H1 (cell line): ENCODE data around the gene HMGCS2. TPM values are rescaled to one million over a fixed set of nuclear protein-coding genes. Genes with fewer than 3 reads are reported as not detected.

Experiments
- CTCF ChIA-PET: fragments of 300-600 bp; sonication (Branson Sonifier 250); formaldehyde crosslinking; loops from one replicate; lab custom pipeline; 2021; ENCODE audit not compliant: partially characterized antibody; lab: Charles Lee
- POLR2A ChIA-PET: fragments of 300-600 bp; sonication (Branson Sonifier 250); formaldehyde crosslinking; loops from one replicate; lab custom pipeline; 2021; ENCODE audit warnings: inconsistent platforms; ENCODE audit not compliant: partially characterized antibody; lab: Charles Lee
- DNase-seq, 2 experiments: peaks; one replicate each; pipeline versions ENCODE4 v3.0.0 to v3.0.0-alpha.2; 2010 to 2022; ENCODE audit warnings: low spot score in 2 of 2, low read depth in 1 of 2, mixed read lengths in 1 of 2
- FAIRE-seq: peaks from 2 replicates; lab custom pipeline; 2011; peaks lifted over from hg19 to GRCh38; lab: Jason Lieb, UNC
- H2AFZ ChIP-seq: 2 replicates; pipeline ENCODE4 v1.8.1; 2012; ENCODE audit warnings: low read length, inconsistent platforms
- H2AK5ac ChIP-seq: 2 replicates; pipeline ENCODE4 v1.6.1; 2013; ENCODE audit warnings: low read depth, low read length
- H2BK120ac ChIP-seq: replicated peaks from 2 replicates; pipeline ENCODE3; 2013; ENCODE audit warnings: low read depth, low read length, inconsistent platforms
- H2BK12ac ChIP-seq: 2 replicates; pipeline ENCODE4 v1.6.1; 2013; ENCODE audit warnings: low read depth, low read length
- H2BK15ac ChIP-seq: 2 replicates; pipeline ENCODE4 v1.6.1; 2013; ENCODE audit warnings: low read length
- H2BK20ac ChIP-seq: 2 replicates; pipeline ENCODE4 v1.6.1; 2013; ENCODE audit warnings: low read length
- H2BK5ac ChIP-seq: 2 replicates; pipeline ENCODE4 v1.6.1; 2013; ENCODE audit warnings: low read depth, low read length
- H3K14ac ChIP-seq: 2 replicates; pipeline ENCODE4 v1.6.1; 2013; ENCODE audit warnings: inconsistent platforms; ENCODE audit not compliant: insufficient read length
- H3K18ac ChIP-seq: 2 replicates; pipeline ENCODE4 v1.6.1; 2013; ENCODE audit warnings: low read length; ENCODE audit errors: extremely low read depth
- H3K23ac ChIP-seq: 2 replicates; pipeline ENCODE4 v1.6.1; 2013; ENCODE audit warnings: inconsistent platforms; ENCODE audit not compliant: insufficient read length
- H3K23me2 ChIP-seq: 2 replicates; pipeline ENCODE4 v1.6.1; 2013; ENCODE audit warnings: low read depth, low read length
- H3K27ac ChIP-seq: 2 replicates; pipeline ENCODE4 v1.6.1; 2011; ENCODE audit warnings: low read depth, low read length, inconsistent platforms
- H3K27me3 ChIP-seq, 4 experiments: replicated peaks in 1 of 4; 1 replicate in 1 of 4; 2 replicates in 3 of 4; pipeline versions ENCODE4 v1.6.1 to v1.8.1; 2011 to 2013; ENCODE audit warnings: low read length in 3 of 4, mild to moderate bottlenecking in 3 of 4, inconsistent platforms in 2 of 4, mixed read lengths in 2 of 4, moderate library complexity in 1 of 4; ENCODE audit not compliant: control insufficient read depth in 3 of 4, insufficient read depth in 3 of 4; ENCODE audit errors: extremely low read depth in 1 of 4
- H3K36me3 ChIP-seq, 4 experiments: 2 replicates each; pipeline versions ENCODE4 v1.6.1 to v1.8.1; 2011 to 2013; ENCODE audit warnings: mild to moderate bottlenecking in 4 of 4, low read length in 3 of 4, moderate library complexity in 2 of 4, control low read depth in 1 of 4, inconsistent platforms in 1 of 4; ENCODE audit not compliant: insufficient read depth in 4 of 4, control insufficient read depth in 2 of 4
- H3K4ac ChIP-seq: replicated peaks from 2 replicates; pipeline ENCODE3; 2013; ENCODE audit warnings: low read length, low read depth, mixed read lengths, inconsistent platforms; ENCODE audit not compliant: insufficient read length
- H3K4me1 ChIP-seq, 4 experiments: replicated peaks in 1 of 4; 1 replicate in 1 of 4; 2 replicates in 3 of 4; pipeline versions ENCODE4 v1.6.1 to v1.8.1; 2011 to 2013; ENCODE audit warnings: low read length in 3 of 4, inconsistent platforms in 2 of 4, mixed read lengths in 1 of 4; ENCODE audit not compliant: insufficient read depth in 4 of 4, control insufficient read depth in 3 of 4
- H3K4me2 ChIP-seq, 2 experiments: 2 replicates each; pipeline versions ENCODE4 v1.6.1 to v1.8.1; 2011 to 2013; ENCODE audit warnings: low read depth in 2 of 2, low read length in 2 of 2, control low read depth in 1 of 2, inconsistent platforms in 1 of 2, mild to moderate bottlenecking in 1 of 2; ENCODE audit not compliant: insufficient read depth in 1 of 2
- H3K4me3 ChIP-seq, 4 experiments: fragments of 200-600, 300-600 bp in 1 of 4; sonication (generic), shearing (Covaris generic), sonication (Bioruptor Twin) in 1 of 4; 2 replicates each; pipeline versions ENCODE4 v1.5.1 to v1.8.1; 2011 to 2016; ENCODE audit warnings: low read length in 4 of 4, low read depth in 3 of 4, control low read depth in 2 of 4, inconsistent platforms in 2 of 4, mild to moderate bottlenecking in 2 of 4, mixed read lengths in 1 of 4, moderate library complexity in 1 of 4; ENCODE audit not compliant: insufficient read depth in 2 of 4; ENCODE audit errors: extremely low read depth in 1 of 4
- H3K56ac ChIP-seq: replicated peaks from 2 replicates; pipeline ENCODE3; 2013; ENCODE audit warnings: low read depth, mild to moderate bottlenecking, mixed read lengths, low read length, inconsistent platforms; ENCODE audit not compliant: insufficient read length
- H3K79me1 ChIP-seq: 2 replicates; pipeline ENCODE4 v1.6.1; 2013; ENCODE audit warnings: low read depth, low read length, control low read depth
- H3K79me2 ChIP-seq, 2 experiments: 2 replicates each; pipeline versions ENCODE4 v1.6.1 to v1.8.1; 2012 to 2013; ENCODE audit warnings: low read length in 2 of 2, mild to moderate bottlenecking in 2 of 2, inconsistent platforms in 1 of 2; ENCODE audit not compliant: insufficient read depth in 2 of 2, control insufficient read depth in 1 of 2
- H3K9ac ChIP-seq, 4 experiments: replicated peaks in 1 of 4; 1 replicate in 1 of 4; 2 replicates in 3 of 4; pipeline versions ENCODE4 v1.6.1 to v1.8.1; 2011 to 2013; ENCODE audit warnings: low read depth in 3 of 4, low read length in 3 of 4, control low read depth in 2 of 4, mild to moderate bottlenecking in 2 of 4, moderate library complexity in 2 of 4, inconsistent platforms in 1 of 4; ENCODE audit errors: extremely low read depth in 1 of 4
- H3K9me3 ChIP-seq, 2 experiments: 2 replicates each; pipeline versions ENCODE4 v1.6.1 to v1.8.1; 2012 to 2013; ENCODE audit warnings: mild to moderate bottlenecking in 2 of 2, moderate library complexity in 2 of 2, control low read depth in 1 of 2, inconsistent platforms in 1 of 2, low read depth in 1 of 2, low read length in 1 of 2, mixed read lengths in 1 of 2; ENCODE audit not compliant: insufficient read depth in 2 of 2
- H4K20me1 ChIP-seq, 2 experiments: replicated peaks in 1 of 2; 2 replicates each; pipeline versions ENCODE3 to v1.8.1; 2011 to 2013; ENCODE audit warnings: inconsistent platforms in 2 of 2, low read length in 2 of 2, mild to moderate bottlenecking in 1 of 2; ENCODE audit not compliant: insufficient read depth in 2 of 2, control insufficient read depth in 1 of 2
- H4K5ac ChIP-seq: 2 replicates; pipeline ENCODE4 v1.6.1; 2013; ENCODE audit warnings: low read length, low read depth, mixed read lengths, inconsistent platforms; ENCODE audit not compliant: insufficient read length
- H4K8ac ChIP-seq: 2 replicates; pipeline ENCODE4 v1.8.0; 2013; ENCODE audit warnings: mild to moderate bottlenecking, moderate library complexity, low read length, inconsistent platforms; ENCODE audit not compliant: insufficient read depth; ENCODE audit errors: extremely low read depth
- H4K91ac ChIP-seq: replicated peaks from 2 replicates; pipeline ENCODE3; 2013; ENCODE audit warnings: low read length, mixed read lengths, inconsistent platforms; ENCODE audit not compliant: insufficient read length
- BACH1 ChIP-seq: IDR thresholded peaks from 2 replicates; pipeline ENCODE4 v1.6.1; 2012; ENCODE audit warnings: low read length, improper control_type of control experiment
- POLR2AphosphoS5 ChIP-seq: IDR thresholded peaks from 2 replicates; pipeline ENCODE4 v1.6.1; 2011; ENCODE audit warnings: low read depth, low read length
- WGBS, 2 experiments: shearing (Covaris generic) in 1 of 2; methylation state at CpG; one replicate each; pipeline versions ENCODE4 v1.1.6 to v1.1.7; 2013 to 2015; ENCODE audit warnings: low lambda C conversion rate in 2 of 2, mixed read lengths in 2 of 2, inconsistent platforms in 1 of 2, low coverage in 1 of 2, missing lambda C conversion rate in 1 of 2; ENCODE audit not compliant: insufficient replicate concordance in 2 of 2, insufficient coverage in 1 of 2, insufficient read length in 1 of 2; ENCODE audit errors: extremely low coverage in 1 of 2, missing lambda C conversion rate in 1 of 2; 5-methylcytosine and 5-hydroxymethylcytosine counted together
- polyA plus RNA-seq, 7 experiments: library from polyadenylated mRNA; depleted of rRNA in 3 of 7; stranded (reverse) in 5 of 7; unstranded in 2 of 7; fragments of >200 nt in 5 of 7; fragments of 200-250 nt in 2 of 7; gene quantifications; 1 replicate in 5 of 7; 2 replicates in 1 of 7; 4 replicates in 1 of 7; pipeline versions ENCODE4 v1.2.1 to v1.2.3, GENCODE V29; 2011 to 2013; ENCODE audit warnings: missing spikeins in 2 of 7, mixed read lengths in 2 of 7
- total RNA-seq: library from RNA; stranded (reverse); fragmentation: NEBNext Ultra II Directional; extraction: Animal tissue kit (Norgen Biotek cat#: 25700); gene quantifications from 2 replicates; pipeline ENCODE4 v1.2.1, GENCODE V29; 2021

HMGCS2 gene
- total and polyA plus RNA-seq, 2 of the 8 experiments (the other 6 are each of a cell fraction or from before 2014, with no cell fraction given), result not detected

GRCh38 chr1:119724611-119725218 is 44.0 kb downstream of the HMGCS2 start:
- Histone ChIP-seq H3K23me2 (no peaks in the 10 kb centered on the region), H3K18ac (no peak overlapping the region), H3K4me2 (no peak overlapping the region), H3K14ac (no peak overlapping the region), H3K4me3 (no peak overlapping the region), H2BK120ac (no peak overlapping the region), H2BK20ac (no peak overlapping the region), H3K9ac (no peak overlapping the region), H3K79me1 (peaks cover 27% of the 10 kb centered on the region), H2BK5ac (no peak overlapping the region), H4K20me1 (peaks cover 19 to 27% of the 10 kb centered on the region in 2 experiments), H4K8ac (no peak overlapping the region), H2AK5ac (no peak overlapping the region), H3K9me3 (no peaks in the 10 kb centered on the region), H2BK15ac (no peak overlapping the region), H4K91ac (no peak overlapping the region), H3K79me2 (peaks cover 16 to 78% of the 10 kb centered on the region in 2 experiments), H2AFZ (no peak overlapping the region), H2BK12ac (no peak overlapping the region), H3K4me1 (peaks cover 0 to 4% (median 0%) of the 10 kb centered on the region in 4 experiments; a peak in 1 of 7 replicates), H3K27me3 (no peaks in the 10 kb centered on the region), H4K5ac (no peak overlapping the region), H3K23ac (no peak overlapping the region), H3K27ac (no peak overlapping the region), H3K4ac (no peak overlapping the region), H3K36me3 (peaks cover 41 to 100% (median 84%) of the 10 kb centered on the region in 4 experiments), H3K56ac (no peak overlapping the region)
- TF ChIP-seq BACH1 (no peak), POLR2AphosphoS5 (peak; percentile 46; the same call in 1 of the 2 replicates)
- ChIA-PET CTCF (interaction anchor here (0.9 to 14.1 kb wide), 9 partner anchors 9 to 113 kb away, joined by 3 to 132 read pairs (median 4); partner anchors contain the start of gene PHGDH), POLR2A (interaction anchor here (0.6 to 30.7 kb wide), 8 partner anchors 10 to 144 kb away, joined by 3 to 425 read pairs (median 4); partner anchors contain the start of gene PHGDH)
- no peak for DNase-seq
- no peak for FAIRE-seq
- 90% methylated on average over 8 of the region's 8 CpGs; no CpG with 5 or more reads in 1 of the 2 experiments for WGBS, 2 experiments
